ENCODE measurements around the gene HIGD1B. TPM values are rescaled to one million over a fixed set of nuclear protein-coding genes. Genes with fewer than 3 reads are reported as not detected.

The HIGD1B gene
- total and polyA plus RNA-seq, 10 of the 15 experiments (the other 5 are each of a cell fraction or from before 2014, with no cell fraction given): 1.0 TPM; not detected in 9

GRCh38 chr17:44804302-44805089 is 43.2 kb upstream of the HIGD1B start:
- in situ Hi-C loops (cut with MboI) (no loop called here), intact Hi-C loops (cut with micrococcal nuclease; ENCODE audit: unreplicated experiment) (no loop called here)
- ATAC-seq (no peak), DNase-seq (ENCODE audit: low read depth, low spot score) (no peak), FAIRE-seq (no peak)
- Histone ChIP-seq H4K20me1 (ENCODE audit: control insufficient read depth, insufficient read depth) (no peaks in the 10 kb centered on the region), H3K4me1 (ENCODE audit: control insufficient read depth, insufficient read depth, low read length) (no peaks in the 10 kb centered on the region), H3K27me3 (replicated peaks in 1 of 2; ENCODE audit: control insufficient read depth in 2 of 2, insufficient read depth in 2 of 2, low read length in 1 of 2) (no peaks in the 10 kb centered on the region), H3K4me3 (no peak overlapping the region), H3K9me3 (replicated peaks; ENCODE audit: control insufficient read depth, insufficient read depth, low read length) (no peaks in the 10 kb centered on the region), H3K36me3 (ENCODE audit: control insufficient read depth in 2 of 2, insufficient read depth in 2 of 2, low read length in 1 of 2) (no peaks in the 10 kb centered on the region), H3K9ac (ENCODE audit: control insufficient read depth, insufficient read depth, low read length) (no peak overlapping the region), H3K27ac (ENCODE audit: control insufficient read depth, insufficient read depth) (no peak overlapping the region), H3K79me2 (ENCODE audit: control insufficient read depth, insufficient read depth, low read length) (no peaks in the 10 kb centered on the region), H2AFZ (ENCODE audit: control insufficient read depth, low read depth, low read length) (no peak overlapping the region), H3K4me2 (ENCODE audit: control insufficient read depth, insufficient read depth) (no peak overlapping the region)
- BruUV-seq (replicated peaks): no TSS peak
- ChIA-PET POLR2A (no interaction called here), RAD21 (ENCODE audit: unreplicated experiment) (no interaction called here), CTCF (interaction anchor here (2.1 kb wide), 1 partner anchor 10 kb away, joined by 5 read pairs; no protein-coding TSS in a partner anchor), SMC1A (ENCODE audit: uncharacterized antibody, unreplicated experiment) (no interaction called here)
- 89% methylated on average over 10 of the region's 10 CpGs for WGBS (ENCODE audit: insufficient coverage, insufficient replicate concordance, low lambda C conversion rate, missing lambda C conversion rate)
- TF ChIP-seq ZNF274 (IDR thresholded peaks at IDR 0.05; ENCODE audit: insufficient read depth, insufficient read length) (no peak), SIX5 (IDR thresholded peaks at IDR 0.05; ENCODE audit: low read depth, low read length, severe bottlenecking) (no peak), PAX5 (IDR thresholded peaks at IDR 0.05; ENCODE audit: borderline replicate concordance, low read depth, low read length) (no peak), ZNF687 (IDR thresholded peaks at IDR 0.05) (no peak), ZBED1 (IDR thresholded peaks at IDR 0.05; ENCODE audit: borderline replicate concordance) (no peak), TCF7 (IDR thresholded peaks at IDR 0.05; ENCODE audit: borderline replicate concordance) (no peak), IKZF1 (conservative IDR thresholded peaks at IDR 0.05) (no peak), ASH2L (IDR thresholded peaks at IDR 0.05; ENCODE audit: borderline replicate concordance, low read depth) (no peak), POLR2AphosphoS5 (IDR thresholded peaks at IDR 0.05; ENCODE audit: low read length) (no peak), SUPT20H (IDR thresholded peaks at IDR 0.05; ENCODE audit: borderline replicate concordance, control insufficient read depth, low read depth, low read length) (no peak), ZNF384 (IDR thresholded peaks at IDR 0.05; ENCODE audit: borderline replicate concordance, low read depth, low read length) (no peak), HDAC6 (IDR thresholded peaks at IDR 0.05; ENCODE audit: unreplicated experiment) (no peak), HCFC1 (IDR thresholded peaks at IDR 0.05; ENCODE audit: low read length) (no peak), KLF5 (IDR thresholded peaks at IDR 0.05; ENCODE audit: partially characterized antibody) (no peak), TARDBP (IDR thresholded peaks at IDR 0.05; ENCODE audit: borderline replicate concordance) (no peak)
- TF ChIP-seq, protein P1, sequence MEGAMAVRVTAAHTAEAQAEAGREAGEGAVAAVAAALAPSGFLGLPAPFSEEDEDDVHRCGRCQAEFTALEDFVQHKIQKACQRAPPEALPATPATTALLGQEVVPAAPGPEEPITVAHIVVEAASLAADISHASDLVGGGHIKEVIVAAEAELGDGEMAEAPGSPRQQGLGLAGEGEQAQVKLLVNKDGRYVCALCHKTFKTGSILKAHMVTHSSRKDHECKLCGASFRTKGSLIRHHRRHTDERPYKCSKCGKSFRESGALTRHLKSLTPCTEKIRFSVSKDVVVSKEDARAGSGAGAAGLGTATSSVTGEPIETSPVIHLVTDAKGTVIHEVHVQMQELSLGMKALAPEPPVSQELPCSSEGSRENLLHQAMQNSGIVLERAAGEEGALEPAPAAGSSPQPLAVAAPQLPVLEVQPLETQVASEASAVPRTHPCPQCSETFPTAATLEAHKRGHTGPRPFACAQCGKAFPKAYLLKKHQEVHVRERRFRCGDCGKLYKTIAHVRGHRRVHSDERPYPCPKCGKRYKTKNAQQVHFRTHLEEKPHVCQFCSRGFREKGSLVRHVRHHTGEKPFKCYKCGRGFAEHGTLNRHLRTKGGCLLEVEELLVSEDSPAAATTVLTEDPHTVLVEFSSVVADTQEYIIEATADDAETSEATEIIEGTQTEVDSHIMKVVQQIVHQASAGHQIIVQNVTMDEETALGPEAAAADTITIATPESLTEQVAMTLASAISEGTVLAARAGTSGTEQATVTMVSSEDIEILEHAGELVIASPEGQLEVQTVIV (IDR thresholded peaks at IDR 0.05; ENCODE audit: borderline replicate concordance, partially characterized antibody): no peak

Measured in GM12878 (cell line).